Esophagus squamous epithelium (tissue), 4 donors: ENCODE measurements around the gene SGCD.

Experiments
- CTCF ChIP-seq, 6 experiments: fragments of 450-650 bp in 4 of 6; fragments of 200-600 bp in 2 of 6; sonication (generic) in 2 of 6; IDR thresholded peaks; one replicate each; pipeline ENCODE4 v1.5.1; 2016 to 2019; ENCODE audit warnings: antibody characterized with exemption in 6 of 6, mild to moderate bottlenecking in 4 of 6, moderate library complexity in 4 of 6
- POLR2A ChIP-seq, 4 donors: fragments of 450-650 bp; IDR thresholded peaks; one replicate each; pipeline ENCODE4 v1.6.1; 2017; ENCODE audit warnings: antibody characterized with exemption in 4 of 4, mild to moderate bottlenecking in 4 of 4, moderate library complexity in 3 of 4

GRCh38 chr5:156395306-156395675 lies 68.3 kb downstream of the SGCD start:
- no peak for TF ChIP-seq POLR2A (IDR thresholded peaks at IDR 0.05)
- no peak for TF ChIP-seq CTCF (IDR thresholded peaks at IDR 0.05)
